22Rv1 (cell line): Measurements from ENCODE around the gene PDE4B.
"Not testable (repeated sequence)": the region's sequence is repeated elsewhere in the genome, so short reads cannot be mapped to it uniquely, and the experiment has no call there.

Source experiments
- H3K27ac ChIP-seq: fragments of 450-650 bp; 2 replicates; pipeline ENCODE4 v1.5.1; 2017
- CTCF ChIP-seq: fragments of 450-650 bp; IDR thresholded peaks from 2 replicates; pipeline ENCODE4 v1.5.1; 2017; ENCODE audit warnings: mild to moderate bottlenecking
- ZFX ChIP-seq: fragments of 450-650 bp; IDR thresholded peaks from 2 replicates; pipeline ENCODE4 v1.6.1; 2017; ENCODE audit warnings: antibody characterized with exemption, borderline replicate concordance

PDE4B gene

GRCh38 chr1:66316464-66317247, 524.0 kb downstream of the PDE4B start:
- H3K27ac ChIP-seq: peak overlapping the region; percentile 75
- TF ChIP-seq ZFX: no peak
- no peak for TF ChIP-seq CTCF

- H3K27ac ChIP-seq: peak overlapping the region; percentile 75
- no peak for TF ChIP-seq CTCF
- TF ChIP-seq ZFX: no peak
Observed at GRCh38 chr1:66317248-66317515, 524.5 kb downstream of the PDE4B start.

GRCh38 chr1:66320231-66320630, 527.5 kb downstream of the PDE4B start:
- TF ChIP-seq ZFX (no peak), CTCF (no peak)
- H3K27ac ChIP-seq: no peak overlapping the region

- not testable (repeated sequence) for H3K27ac ChIP-seq
Observed at GRCh38 chr1:66322462-66322861, 529.8 kb downstream of the PDE4B start.

GRCh38 chr1:66323958-66324625, 531.4 kb downstream of the PDE4B start:
- no peak overlapping the region for H3K27ac ChIP-seq
- TF ChIP-seq ZFX (no peak), CTCF (no peak)

- no peak for TF ChIP-seq CTCF
- TF ChIP-seq ZFX: no peak
- H3K27ac ChIP-seq: no peak overlapping the region
Observed at GRCh38 chr1:66325594-66326380, 533.1 kb downstream of the PDE4B start.

GRCh38 chr1:66326867-66327266, 534.2 kb downstream of the PDE4B start:
- no peak overlapping the region for H3K27ac ChIP-seq

More at GRCh38 chr1:66326867-66327266, 534.2 kb downstream of the PDE4B start:
- TF ChIP-seq CTCF (no peak), ZFX (no peak)
